GM12865 (cell line): ENCODE data around the gene CIB2.

ENCODE experiments used
- DNase-seq: peaks from one replicate; pipeline ENCODE4 v3.0.0; 2010; ENCODE audit warnings: low read depth
- H3K4me3 ChIP-seq: 2 replicates; pipeline ENCODE4 v1.5.1; 2011; ENCODE audit warnings: mild to moderate bottlenecking, low read depth, low read length, control low read depth
- CTCF ChIP-seq: IDR thresholded peaks from 2 replicates; pipeline ENCODE4 v1.5.1; 2011; ENCODE audit warnings: low read length, control low read depth, low read depth, inconsistent platforms; ENCODE audit not compliant: insufficient read depth; ENCODE audit errors: missing control alignments

CIB2 gene

GRCh38 chr15:78149068-78149804 lies 18.0 kb upstream of the CIB2 start, which contains the start of gene IDH3A:
Gene IDH3A (plus strand): TSS chr15:78149362. CDS start chr15:78149404, 42 bp downstream.
- DNase-seq, result peak; percentile 99
- peak within 1 kb of the TSS; percentile 92 for H3K4me3 ChIP-seq
- TF ChIP-seq CTCF, result no peak

GRCh38 chr15:78148392-78149067 lies 17.3 kb upstream of the CIB2 start:
- no peak for TF ChIP-seq CTCF
- peak; percentile 18 for DNase-seq

GRCh38 chr15:78147566-78147965 lies 16.3 kb upstream of the CIB2 start:
- TF ChIP-seq CTCF, result no peak
- no peak for DNase-seq
- no peak overlapping the region for H3K4me3 ChIP-seq

More at GRCh38 chr15:78148392-78149067, 17.3 kb upstream of the CIB2 start:
- peak overlapping the region; percentile 91 for H3K4me3 ChIP-seq

GRCh38 chr15:78146425-78147154 lies 15.3 kb upstream of the CIB2 start:
- H3K4me3 ChIP-seq, result no peak overlapping the region
- no peak for TF ChIP-seq CTCF
- DNase-seq, result no peak

GRCh38 chr15:78142332-78142731 lies 11.1 kb upstream of the CIB2 start:
- DNase-seq, result no peak
- no peak for TF ChIP-seq CTCF
- no peak overlapping the region for H3K4me3 ChIP-seq

GRCh38 chr15:78140292-78140691 lies 9.0 kb upstream of the CIB2 start:
- DNase-seq, result no peak
- H3K4me3 ChIP-seq, result no peak overlapping the region
- no peak for TF ChIP-seq CTCF
